Prostate gland (tissue), 2 donors: ENCODE results near the gene BBOX1.

Experiments
- CTCF ChIP-seq, 4 experiments: fragments of 200-600 bp in 2 of 4; fragments of 450-650 bp in 2 of 4; sonication (generic) in 2 of 4; IDR thresholded peaks; 1 replicate in 3 of 4; 2 replicates in 1 of 4; pipeline ENCODE4 v1.5.1; 2016 to 2019; ENCODE audit warnings: antibody characterized with exemption in 4 of 4, mild to moderate bottlenecking in 2 of 4, moderate library complexity in 2 of 4
- POLR2A ChIP-seq: fragments of 450-650 bp; IDR thresholded peaks from one replicate; pipeline ENCODE4 v1.6.1; 2016; ENCODE audit warnings: antibody characterized with exemption, mild to moderate bottlenecking
- POLR2AphosphoS5 ChIP-seq: sonication (generic); formaldehyde crosslinking; IDR thresholded peaks from one replicate; pipeline ENCODE4 v1.6.1; 2017; ENCODE audit warnings: antibody characterized with exemption

GRCh38 chr11:27061461-27061821, 20.8 kb downstream of the BBOX1 start:
- TF ChIP-seq POLR2A (no peak), CTCF (IDR thresholded peaks at IDR 0.05) (no peak), POLR2AphosphoS5 (no peak)
